Panc1 (cell line): ENCODE results near the gene SCGB1D2. TPM values are rescaled to one million over a fixed set of nuclear protein-coding genes. Genes with fewer than 3 reads are reported as not detected.

ENCODE experiments used
- ATAC-seq: fragments of 200-7000 bp; cut with Tn5 transposase; 2 replicates; pipeline ENCODE4 v1.9.1; 2020; ENCODE audit warnings: mild to moderate bottlenecking, moderate library complexity
- BruUV-seq: library from RNA; stranded (reverse); fragments of 400-500 nt; replicated peaks from 2 replicates; lab custom pipeline; 2021; lab: Mats Ljungman, UMichigan
- CTCF ChIA-PET: fragments of 300-600 bp; sonication (Branson Sonifier 250); formaldehyde crosslinking; loops from one replicate; lab custom pipeline; 2022; ENCODE audit warnings: antibody characterized with exemption; lab: Charles Lee
- POLR2A ChIA-PET: fragments of 300-600 bp; sonication (Branson Sonifier 250); formaldehyde crosslinking; loops from one replicate; lab custom pipeline; 2022; ENCODE audit warnings: antibody characterized with exemption; lab: Charles Lee
- DNase-seq: peaks from one replicate; pipeline ENCODE4 v3.0.0-alpha.2; 2010; ENCODE audit warnings: low read depth, low spot score
- H3K27ac ChIP-seq: 2 replicates; pipeline ENCODE4 v1.5.1; 2011; ENCODE audit warnings: mild to moderate bottlenecking, low read length, inconsistent platforms
- H3K27me3 ChIP-seq: fragments of 200-500 bp; sonication (Bioruptor generic); 2 replicates; pipeline ENCODE4 v1.6.0; 2014; ENCODE audit warnings: low read length, inconsistent platforms; ENCODE audit not compliant: control insufficient read depth, insufficient read depth
- H3K36me3 ChIP-seq: fragments of 200-500 bp; sonication (Bioruptor generic); 2 replicates; pipeline ENCODE4 v1.5.1; 2014; ENCODE audit warnings: inconsistent platforms, mild to moderate bottlenecking, low read length, moderate library complexity; ENCODE audit not compliant: control insufficient read depth, insufficient read depth
- H3K4me1 ChIP-seq: 2 replicates; pipeline ENCODE4 v1.5.1; 2011; ENCODE audit warnings: inconsistent platforms, mild to moderate bottlenecking, low read length, moderate library complexity; ENCODE audit not compliant: control insufficient read depth, insufficient read depth
- H3K4me3 ChIP-seq, 2 experiments: 2 replicates each; pipeline ENCODE4 v1.5.1; 2011 to 2012; ENCODE audit warnings: low read depth in 2 of 2, low read length in 2 of 2, mild to moderate bottlenecking in 2 of 2, inconsistent platforms in 1 of 2, moderate library complexity in 1 of 2
- H3K9me3 ChIP-seq: fragments of 200-500 bp; sonication (Bioruptor generic); 2 replicates; pipeline ENCODE4 v1.5.1; 2014; ENCODE audit warnings: low read depth, mild to moderate bottlenecking, inconsistent platforms, low read length, moderate library complexity; ENCODE audit not compliant: control insufficient read depth, insufficient read depth
- POLR2AphosphoS5 ChIP-seq: IDR thresholded peaks from 2 replicates; pipeline ENCODE4 v1.6.1; 2012; ENCODE audit warnings: mild to moderate bottlenecking, low read depth, low read length, moderate library complexity
- SIN3A ChIP-seq: IDR thresholded peaks from 2 replicates; pipeline ENCODE4 v1.6.1; 2012; ENCODE audit warnings: low read depth, mild to moderate bottlenecking, low read length, moderate library complexity, borderline replicate concordance; ENCODE audit not compliant: insufficient read depth
- TCF7L2 ChIP-seq: IDR thresholded peaks from 2 replicates; pipeline ENCODE4 v1.6.1; 2011; ENCODE audit warnings: mild to moderate bottlenecking, low read depth, low read length, inconsistent platforms
- in situ Hi-C: cut with HindIII; loops from 2 replicates; pipeline ENCODE4 v1.10.0; 2016; ENCODE audit warnings: low sequenced_read_pairs, low pct_unique_long_range_greater_than_20kb
- intact Hi-C: fragments of 100-400 bp; cut with micrococcal nuclease; formaldehyde crosslinking; loops from one replicate; pipeline ENCODE4 v1.10.0; 2022; ENCODE audit not compliant: unreplicated experiment
- total RNA-seq: library from RNA; stranded (reverse); gene quantifications from one replicate; pipeline ENCODE4 v1.2.1, GENCODE V29; 2021; ENCODE audit not compliant: unreplicated experiment
- TF ChIP-seq, protein P1 (sequence below), 2 experiments: IDR thresholded peaks; 2 replicates each; pipeline ENCODE4 v1.6.1; 2011 to 2012; ENCODE audit warnings: low read depth in 2 of 2, control low read depth in 1 of 2, low read length in 1 of 2, mild to moderate bottlenecking in 1 of 2, moderate library complexity in 1 of 2; ENCODE audit not compliant: insufficient read depth in 1 of 2
- TF ChIP-seq, protein P2 (sequence below): fragments of 450-650 bp; IDR thresholded peaks from 2 replicates; pipeline ENCODE4 v1.5.1; 2017; ENCODE audit warnings: mild to moderate bottlenecking

SCGB1D2 gene
- total RNA-seq, 1 experiment from 2014 or later = 0.85 TPM

DNA sequence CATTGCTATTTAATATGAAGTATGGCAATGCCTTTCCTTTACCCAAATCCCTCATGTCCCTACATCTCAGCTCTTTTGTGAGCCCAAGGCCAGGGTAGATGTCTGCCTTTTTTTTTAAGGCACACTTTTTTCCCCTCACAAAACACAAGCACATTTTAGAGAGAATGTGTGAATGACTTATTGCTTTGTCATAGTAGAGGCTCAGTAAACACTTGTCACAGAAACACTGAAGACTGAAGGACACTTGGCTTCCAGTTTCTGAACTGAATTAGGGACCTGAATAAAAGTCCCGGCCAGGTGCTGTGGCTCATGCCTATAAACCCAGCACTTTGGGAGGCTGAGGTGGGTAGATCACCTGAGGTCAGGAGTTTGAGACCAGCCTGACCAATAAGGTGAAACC is 25.0 kb downstream of the SCGB1D2 start:
- Histone ChIP-seq H3K27ac (no peak overlapping the region), H3K27me3 (no peaks in the 10 kb centered on the region), H3K36me3 (no peaks in the 10 kb centered on the region), H3K4me3 (no peak overlapping the region), H3K9me3 (no peaks in the 10 kb centered on the region), H3K4me1 (no peaks in the 10 kb centered on the region)
- in situ Hi-C loops = no loop called here
- intact Hi-C loops = no loop called here
- POLR2A ChIA-PET = no interaction called here
- no peak for DNase-seq
- no peak for ATAC-seq
- BruUV-seq = no TSS peak
- CTCF ChIA-PET = no interaction called here
- TF ChIP-seq, protein P1, sequence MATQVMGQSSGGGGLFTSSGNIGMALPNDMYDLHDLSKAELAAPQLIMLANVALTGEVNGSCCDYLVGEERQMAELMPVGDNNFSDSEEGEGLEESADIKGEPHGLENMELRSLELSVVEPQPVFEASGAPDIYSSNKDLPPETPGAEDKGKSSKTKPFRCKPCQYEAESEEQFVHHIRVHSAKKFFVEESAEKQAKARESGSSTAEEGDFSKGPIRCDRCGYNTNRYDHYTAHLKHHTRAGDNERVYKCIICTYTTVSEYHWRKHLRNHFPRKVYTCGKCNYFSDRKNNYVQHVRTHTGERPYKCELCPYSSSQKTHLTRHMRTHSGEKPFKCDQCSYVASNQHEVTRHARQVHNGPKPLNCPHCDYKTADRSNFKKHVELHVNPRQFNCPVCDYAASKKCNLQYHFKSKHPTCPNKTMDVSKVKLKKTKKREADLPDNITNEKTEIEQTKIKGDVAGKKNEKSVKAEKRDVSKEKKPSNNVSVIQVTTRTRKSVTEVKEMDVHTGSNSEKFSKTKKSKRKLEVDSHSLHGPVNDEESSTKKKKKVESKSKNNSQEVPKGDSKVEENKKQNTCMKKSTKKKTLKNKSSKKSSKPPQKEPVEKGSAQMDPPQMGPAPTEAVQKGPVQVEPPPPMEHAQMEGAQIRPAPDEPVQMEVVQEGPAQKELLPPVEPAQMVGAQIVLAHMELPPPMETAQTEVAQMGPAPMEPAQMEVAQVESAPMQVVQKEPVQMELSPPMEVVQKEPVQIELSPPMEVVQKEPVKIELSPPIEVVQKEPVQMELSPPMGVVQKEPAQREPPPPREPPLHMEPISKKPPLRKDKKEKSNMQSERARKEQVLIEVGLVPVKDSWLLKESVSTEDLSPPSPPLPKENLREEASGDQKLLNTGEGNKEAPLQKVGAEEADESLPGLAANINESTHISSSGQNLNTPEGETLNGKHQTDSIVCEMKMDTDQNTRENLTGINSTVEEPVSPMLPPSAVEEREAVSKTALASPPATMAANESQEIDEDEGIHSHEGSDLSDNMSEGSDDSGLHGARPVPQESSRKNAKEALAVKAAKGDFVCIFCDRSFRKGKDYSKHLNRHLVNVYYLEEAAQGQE (IDR thresholded peaks at IDR 0.05; ENCODE audit: insufficient read depth in 1 of 2, low read depth in 2 of 2, low read length in 1 of 2) = no peak
- TF ChIP-seq TCF7L2 = no peak
- no peak for TF ChIP-seq POLR2AphosphoS5
- TF ChIP-seq, protein P2, sequence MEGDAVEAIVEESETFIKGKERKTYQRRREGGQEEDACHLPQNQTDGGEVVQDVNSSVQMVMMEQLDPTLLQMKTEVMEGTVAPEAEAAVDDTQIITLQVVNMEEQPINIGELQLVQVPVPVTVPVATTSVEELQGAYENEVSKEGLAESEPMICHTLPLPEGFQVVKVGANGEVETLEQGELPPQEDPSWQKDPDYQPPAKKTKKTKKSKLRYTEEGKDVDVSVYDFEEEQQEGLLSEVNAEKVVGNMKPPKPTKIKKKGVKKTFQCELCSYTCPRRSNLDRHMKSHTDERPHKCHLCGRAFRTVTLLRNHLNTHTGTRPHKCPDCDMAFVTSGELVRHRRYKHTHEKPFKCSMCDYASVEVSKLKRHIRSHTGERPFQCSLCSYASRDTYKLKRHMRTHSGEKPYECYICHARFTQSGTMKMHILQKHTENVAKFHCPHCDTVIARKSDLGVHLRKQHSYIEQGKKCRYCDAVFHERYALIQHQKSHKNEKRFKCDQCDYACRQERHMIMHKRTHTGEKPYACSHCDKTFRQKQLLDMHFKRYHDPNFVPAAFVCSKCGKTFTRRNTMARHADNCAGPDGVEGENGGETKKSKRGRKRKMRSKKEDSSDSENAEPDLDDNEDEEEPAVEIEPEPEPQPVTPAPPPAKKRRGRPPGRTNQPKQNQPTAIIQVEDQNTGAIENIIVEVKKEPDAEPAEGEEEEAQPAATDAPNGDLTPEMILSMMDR = no peak
- TF ChIP-seq SIN3A = no peak

DNA sequence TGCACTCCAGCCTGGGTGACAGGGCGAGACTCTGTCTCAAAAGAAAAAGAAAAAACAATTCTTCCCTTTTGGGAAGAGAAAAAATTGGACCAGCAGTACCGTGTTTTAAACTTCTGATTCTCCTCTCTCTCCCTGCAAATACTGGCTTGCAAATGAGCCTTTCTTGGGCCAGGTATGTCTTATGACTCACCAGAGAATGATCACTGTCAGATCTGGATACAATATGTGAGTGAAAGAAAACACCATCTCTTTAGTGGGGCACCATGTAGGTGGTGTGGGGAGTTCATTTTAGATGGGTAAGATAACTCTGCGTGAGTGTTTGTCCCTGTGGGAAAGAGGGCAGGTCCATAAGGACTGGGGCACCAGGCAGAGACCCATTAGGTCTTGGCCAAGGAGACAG is 25.5 kb downstream of the SCGB1D2 start:
- ChIA-PET CTCF (no interaction called here), POLR2A (no interaction called here)
- no peaks in the 10 kb centered on the region for H3K36me3 ChIP-seq
- DNase-seq (no peak), ATAC-seq (no peak)
- no peak overlapping the region for H3K27ac ChIP-seq
- no TSS peak for BruUV-seq
- no peaks in the 10 kb centered on the region for H3K9me3 ChIP-seq
- no peak overlapping the region for H3K4me3 ChIP-seq
- no peaks in the 10 kb centered on the region for H3K4me1 ChIP-seq
- TF ChIP-seq POLR2AphosphoS5 = no peak
- TF ChIP-seq SIN3A = no peak
- TF ChIP-seq, protein P2 = no peak
- TF ChIP-seq, protein P1 (IDR thresholded peaks at IDR 0.05; ENCODE audit: insufficient read depth in 1 of 2, low read depth in 2 of 2, low read length in 1 of 2) = no peak
- no peak for TF ChIP-seq TCF7L2
- intact Hi-C loops (no loop called here), in situ Hi-C loops (no loop called here)
- H3K27me3 ChIP-seq = no peaks in the 10 kb centered on the region
